ENCODE measurements around the gene DENND1C. TPM values are rescaled to one million over a fixed set of nuclear protein-coding genes. Genes with fewer than 3 reads are reported as not detected.
"Not testable (repeated sequence)": the region's sequence is repeated elsewhere in the genome, so short reads cannot be mapped to it uniquely, and the experiment has no call there.

The DENND1C gene
- total RNA-seq, 1 donor from 2014 or later: not detected

GRCh38 chr19:6453951-6454565 is 27.5 kb downstream of the DENND1C start:
- no peak for DNase-seq

- no peak for DNase-seq
These were observed 28.7 kb downstream of the DENND1C start for GRCh38 chr19:6452899-6453298.

- no peak for DNase-seq
These were observed 29.4 kb downstream of the DENND1C start for GRCh38 chr19:6452223-6452614.

GRCh38 chr19:6451583-6452222 is 29.9 kb downstream of the DENND1C start:
- no peak for DNase-seq

- no peak for DNase-seq
These were observed 31.4 kb downstream of the DENND1C start for GRCh38 chr19:6450166-6450565.

- DNase-seq: no peak
These were observed 33.5 kb downstream of the DENND1C start for GRCh38 chr19:6448045-6448444.

GRCh38 chr19:6446452-6446851 is 35.1 kb downstream of the DENND1C start:
- no peak for DNase-seq

- DNase-seq: no peak
These were observed 37.6 kb downstream of the DENND1C start for GRCh38 chr19:6443986-6444385.

GRCh38 chr19:6442087-6442688 is 39.4 kb downstream of the DENND1C start:
- no peak for DNase-seq

- DNase-seq: no peak
These were observed 40.7 kb downstream of the DENND1C start for GRCh38 chr19:6440905-6441304.

- no peak for DNase-seq
These were observed 41.8 kb downstream of the DENND1C start for GRCh38 chr19:6439743-6440142.

GRCh38 chr19:6433663-6434062 is 47.9 kb downstream of the DENND1C start, which contains the start of gene SLC25A41:
Gene SLC25A41, minus strand, starts transcription at chr19:6433763. Its CDS starts 70 bp downstream, at chr19:6433693.
- DNase-seq: no peak

- DNase-seq: no peak
These were observed 48.4 kb downstream of the DENND1C start for GRCh38 chr19:6433165-6433564.

- DNase-seq: no peak
These were observed 49.7 kb downstream of the DENND1C start for GRCh38 chr19:6431891-6432290.

GRCh38 chr19:6429419-6430221 is 52.0 kb downstream of the DENND1C start:
- no peak for DNase-seq

GRCh38 chr19:6428692-6429418 is 52.7 kb downstream of the DENND1C start:
- not testable (repeated sequence) for DNase-seq

- DNase-seq: no peak
These were observed 54.5 kb downstream of the DENND1C start for GRCh38 chr19:6427131-6427530.

- no peak for DNase-seq
These were observed 55.6 kb downstream of the DENND1C start for GRCh38 chr19:6425732-6426620.

GRCh38 chr19:6424939-6425731 is 56.5 kb downstream of the DENND1C start:
- peak; percentile 99 for DNase-seq
